K562 (cell line): ENCODE measurements around the gene UBA52. TPM values are rescaled to one million over a fixed set of nuclear protein-coding genes. Genes with fewer than 3 reads are reported as not detected.

Experiments
- BRD9 ChIP-seq: fragments of 450-650 bp; IDR thresholded peaks from 2 replicates; pipeline ENCODE4 v1.6.1; 2018; ENCODE audit warnings: low read depth; ENCODE audit not compliant: partially characterized antibody
- CHD1 ChIP-seq: fragments of 200-600 bp; sonication (generic); IDR thresholded peaks from one replicate; pipeline ENCODE4 v1.6.1; 2012; ENCODE audit warnings: mild to moderate bottlenecking, moderate library complexity, low read length, inconsistent platforms
- CHD2 ChIP-seq: IDR thresholded peaks from 2 replicates; pipeline ENCODE4 v1.6.1; 2011; ENCODE audit warnings: low read depth, low read length
- E2F6 ChIP-seq, 2 experiments: IDR thresholded peaks; 2 replicates each; pipeline ENCODE4 v1.6.1; 2011; ENCODE audit warnings: borderline replicate concordance in 1 of 2, control low read depth in 1 of 2, low read depth in 1 of 2, low read length in 1 of 2, mild to moderate bottlenecking in 1 of 2, mixed read lengths in 1 of 2, moderate library complexity in 1 of 2; ENCODE audit not compliant: insufficient read depth in 1 of 2, insufficient read length in 1 of 2, poor library complexity in 1 of 2, severe bottlenecking in 1 of 2; ENCODE audit errors: extremely low read depth in 1 of 2
- EHMT2 ChIP-seq: fragments of 450-650 bp; IDR thresholded peaks from 2 replicates; pipeline ENCODE4 v1.6.1; 2018; ENCODE audit warnings: antibody characterized with exemption
- FOXM1 ChIP-seq, 2 experiments: fragments of 450-650 bp in 1 of 2; sonication (generic) in 1 of 2; formaldehyde crosslinking in 1 of 2; IDR thresholded peaks; 2 replicates each; pipeline versions ENCODE4 v1.6.1 to v1.9.0; 2017 to 2022; ENCODE audit warnings: low read depth in 2 of 2, mild to moderate bottlenecking in 2 of 2, missing genetic modification reagents in 1 of 2, moderate library complexity in 1 of 2
- KAT2B ChIP-seq: IDR thresholded peaks from one replicate; pipeline ENCODE4 v1.6.1; 2012; ENCODE audit warnings: low read depth, mild to moderate bottlenecking, control low read depth, inconsistent platforms, low read length, moderate library complexity
- KDM1A ChIP-seq, 2 experiments: fragments of 450-650 bp; IDR thresholded peaks; 2 replicates each; pipeline ENCODE4 v1.6.1; 2016; ENCODE audit warnings: mild to moderate bottlenecking in 2 of 2
- MTA2 ChIP-seq: fragments of 450-650 bp; IDR thresholded peaks from 2 replicates; pipeline ENCODE4 v1.6.1; 2016; ENCODE audit warnings: low read depth
- POLR2AphosphoS2 ChIP-seq: IDR thresholded peaks from 2 replicates; pipeline ENCODE4 v1.6.1; 2012; ENCODE audit warnings: low read length, improper control_type of control experiment
- RBM17 ChIP-seq: fragments of 200-400 bp; formaldehyde crosslinking; IDR thresholded peaks from 2 replicates; pipeline ENCODE4 v1.6.1; 2017; ENCODE audit warnings: low read depth, mild to moderate bottlenecking, low read length, borderline replicate concordance
- SAFB ChIP-seq: fragments of 200-400 bp; formaldehyde crosslinking; IDR thresholded peaks from 2 replicates; pipeline ENCODE4 v1.6.1; 2017; ENCODE audit warnings: low read depth, low read length, borderline replicate concordance
- SLC30A9 ChIP-seq: fragments of 250-450 bp; sonication (Bioruptor Pico); IDR thresholded peaks from 2 replicates; pipeline ENCODE4 v1.8.0; 2022; ENCODE audit warnings: mild to moderate bottlenecking, moderate library complexity
- SNIP1 ChIP-seq: fragments of 450-650 bp; IDR thresholded peaks from 2 replicates; pipeline ENCODE4 v1.7.1; 2017; ENCODE audit warnings: low read depth, mild to moderate bottlenecking
- SP2 ChIP-seq: IDR thresholded peaks from 2 replicates; pipeline ENCODE4 v1.6.1; 2011; ENCODE audit warnings: mild to moderate bottlenecking, low read depth, low read length, moderate library complexity; ENCODE audit not compliant: poor library complexity, severe bottlenecking; ENCODE audit errors: extremely low read depth
- TAF7 ChIP-seq: fragments of 450-650 bp; IDR thresholded peaks from 2 replicates; pipeline ENCODE4 v1.6.1; 2016; ENCODE audit warnings: missing genetic modification characterization, missing compliant biosample characterization
- UBTF ChIP-seq, 2 experiments: IDR thresholded peaks; 2 replicates each; pipeline ENCODE4 v1.6.1; 2012; ENCODE audit warnings: improper control_type of control experiment in 2 of 2, low read depth in 2 of 2, low read length in 2 of 2, borderline replicate concordance in 1 of 2
- ZNF551 ChIP-seq: fragments of 250-450 bp; sonication (Bioruptor Pico); IDR thresholded peaks from 2 replicates; pipeline ENCODE4 v1.5.0; 2021; ENCODE audit warnings: mild to moderate bottlenecking, moderate library complexity
- ZZZ3 ChIP-seq: fragments of 450-650 bp; IDR thresholded peaks from 2 replicates; pipeline ENCODE4 v1.6.1; 2016; ENCODE audit warnings: antibody characterized with exemption, mild to moderate bottlenecking, moderate library complexity
- polyA plus RNA-seq, 8 experiments: library from polyadenylated mRNA; depleted of rRNA in 4 of 8; stranded (reverse) in 5 of 8; unstranded in 3 of 8; fragments of >200 nt; fragmentation: Nextera tagmentation in 2 of 8; fragmentation: Illumina TruSeq in 1 of 8; extraction: Ambion mirVana in 2 of 8; extraction: Trizol in 1 of 8; gene quantifications; 2 replicates each; pipeline versions ENCODE4 v1.2.1 to v1.2.3, GENCODE V29; 2011 to 2014; ENCODE audit warnings: inconsistent platforms in 1 of 8, missing spikeins in 1 of 8
- total RNA-seq, 7 experiments: library from RNA; depleted of rRNA in 6 of 7; stranded (reverse); fragments of >200 nt in 6 of 7; fragmentation: Illumina TruSeq in 2 of 7; extraction: Trizol in 2 of 7; gene quantifications; 2 replicates each; pipeline versions ENCODE4 v1.2.1 to v1.2.3, GENCODE V29; 2011 to 2021; ENCODE audit warnings: low replicate concordance in 1 of 7

The UBA52 gene
- total and polyA plus RNA-seq, 9 of the 15 experiments (the other 6 are each of a cell fraction or from before 2014, with no cell fraction given) = 1,110 to 2,751 (median 1,733) TPM

- TF ChIP-seq ZZZ3 (no peak), UBTF (IDR thresholded peaks at IDR 0.05; ENCODE audit: borderline replicate concordance in 1 of 2, low read depth in 2 of 2, low read length in 2 of 2) (peak; percentile 90 to 95; a peak in 3 of 4 replicates), CHD2 (peak; percentile 55), FOXM1 (IDR thresholded peaks at IDR 0.05; ENCODE audit: low read depth) (no peak), FOXM1 (CRISPR knock-in tag; IDR thresholded peaks at IDR 0.05; ENCODE audit: low read depth) (peak; percentile 84; the same call in 1 of the 2 replicates), BRD9 (no peak), POLR2AphosphoS2 (no peak), MTA2 (no peak), SNIP1 (no peak), SLC30A9 (CRISPR knock-in tag) (no peak), SP2 (no peak), ZNF551 (CRISPR knock-in tag) (no peak), E2F6 (IDR thresholded peaks at IDR 0.05; ENCODE audit: borderline replicate concordance in 1 of 2, extremely low read depth in 1 of 2, insufficient read depth in 1 of 2, insufficient read length in 1 of 2, low read depth in 1 of 2, low read length in 1 of 2, poor library complexity in 1 of 2, severe bottlenecking in 1 of 2) (peak; percentile 99 to 100), CHD1 (no peak), KDM1A (IDR thresholded peaks at IDR 0.05) (no peak), EHMT2 (no peak), TAF7 (tag) (no peak), RBM17 (no peak), SAFB (no peak), KAT2B (no peak)
Observed at GRCh38 chr19:18589380-18590272, 18.0 kb downstream of the UBA52 start (continued).
